Immature natural killer cell (primary cell): ENCODE measurements around the gene SLC6A7. TPM values are rescaled to one million over a fixed set of nuclear protein-coding genes. Genes with fewer than 3 reads are reported as not detected.

Source experiments
- DNase-seq, 3 donors: peaks; one replicate each; pipeline ENCODE4 v3.0.0; 2022; ENCODE audit warnings: mixed read lengths in 1 of 3
- H3K27ac Mint-ChIP-seq, 6 donors: one replicate each; pipeline ENCODE4 v1.8.0; 2020; ENCODE audit warnings: mixed read lengths in 6 of 6, mild to moderate bottlenecking in 5 of 6, inconsistent platforms in 4 of 6, moderate library complexity in 3 of 6
- H3K27me3 Mint-ChIP-seq, 3 donors: one replicate each; pipeline ENCODE4 v1.8.0; 2020 to 2021; ENCODE audit warnings: low read depth in 3 of 3, mild to moderate bottlenecking in 3 of 3, mixed read lengths in 3 of 3, moderate library complexity in 3 of 3, inconsistent platforms in 1 of 3
- H3K36me3 Mint-ChIP-seq, 3 donors: one replicate each; pipeline ENCODE4 v1.8.0; 2020; ENCODE audit warnings: mixed read lengths in 3 of 3, inconsistent platforms in 2 of 3, mild to moderate bottlenecking in 2 of 3
- H3K4me1 Mint-ChIP-seq, 2 donors: one replicate each; pipeline ENCODE4 v1.8.0; 2020; ENCODE audit warnings: inconsistent platforms in 2 of 2, mild to moderate bottlenecking in 2 of 2, mixed read lengths in 2 of 2, moderate library complexity in 1 of 2
- H3K4me3 Mint-ChIP-seq, 5 donors: one replicate each; pipeline ENCODE4 v1.8.0; 2020; ENCODE audit warnings: mild to moderate bottlenecking in 5 of 5, mixed read lengths in 5 of 5, inconsistent platforms in 3 of 5, moderate library complexity in 3 of 5
- H3K9me3 Mint-ChIP-seq, 6 donors: one replicate each; pipeline ENCODE4 v1.8.0; 2020; ENCODE audit warnings: mild to moderate bottlenecking in 6 of 6, mixed read lengths in 6 of 6, inconsistent platforms in 4 of 6, moderate library complexity in 3 of 6
- polyA plus RNA-seq, 3 donors: library from polyadenylated mRNA; unstranded; fragments of 300-500 nt; fragmentation: Illumina TruSeq; gene quantifications; one replicate each; pipeline ENCODE4 v1.2.3, GENCODE V29; 2021

Gene SLC6A7
- polyA plus RNA-seq, 3 donors from 2014 or later, result not detected

- Mint-ChIP-seq H3K27me3 (peaks cover 0 to 8% (median 0%) of the 10 kb centered on the region in 3 donors), H3K27ac (no peak overlapping the region), H3K4me3 (no peak overlapping the region), H3K36me3 (no peaks in the 10 kb centered on the region), H3K4me1 (no peaks in the 10 kb centered on the region), H3K9me3 (no peaks in the 10 kb centered on the region)
- no peak for DNase-seq
These were observed 7.9 kb upstream of the SLC6A7 start for GRCh38 chr5:150181766-150182545.

GRCh38 chr5:150182774-150183173 lies 7.1 kb upstream of the SLC6A7 start:
- Mint-ChIP-seq H3K9me3 (no peaks in the 10 kb centered on the region), H3K4me1 (no peaks in the 10 kb centered on the region), H3K27ac (no peak overlapping the region), H3K4me3 (no peak overlapping the region), H3K27me3 (peaks cover 0 to 8% (median 0%) of the 10 kb centered on the region in 3 donors), H3K36me3 (no peaks in the 10 kb centered on the region)
- DNase-seq, result no peak

- H3K9me3 Mint-ChIP-seq, result no peaks in the 10 kb centered on the region
- no peak overlapping the region for H3K4me3 Mint-ChIP-seq
- no peak overlapping the region for H3K27ac Mint-ChIP-seq
These were observed 6.4 kb upstream of the SLC6A7 start for GRCh38 chr5:150183436-150183835.

DNA sequence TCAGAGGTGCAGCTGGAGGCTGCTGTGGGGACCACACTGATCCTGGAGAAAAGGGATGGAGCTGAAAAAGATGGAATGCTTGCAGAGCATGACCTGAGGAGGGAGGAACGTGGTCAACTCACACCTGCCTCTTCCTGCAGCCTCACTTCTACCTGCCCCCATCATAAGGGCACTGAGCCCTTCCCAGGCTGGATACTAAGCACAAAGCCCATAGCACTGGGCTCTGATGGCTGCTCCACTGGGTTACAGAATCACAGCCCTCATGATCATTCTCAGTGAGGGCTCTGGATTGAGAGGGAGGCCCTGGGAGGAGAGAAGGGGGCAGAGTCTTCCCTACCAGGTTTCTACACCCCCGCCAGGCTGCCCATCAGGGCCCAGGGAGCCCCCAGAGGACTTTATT lies 5.9 kb upstream of the SLC6A7 start:
- no peaks in the 10 kb centered on the region for H3K4me1 Mint-ChIP-seq
- no peak overlapping the region for H3K4me3 Mint-ChIP-seq
- no peaks in the 10 kb centered on the region for H3K36me3 Mint-ChIP-seq
- no peaks in the 10 kb centered on the region for H3K9me3 Mint-ChIP-seq
- no peak overlapping the region for H3K27ac Mint-ChIP-seq
- peaks cover 0 to 8% (median 3%) of the 10 kb centered on the region in 3 donors for H3K27me3 Mint-ChIP-seq
- no peak for DNase-seq

More at GRCh38 chr5:150183436-150183835, 6.4 kb upstream of the SLC6A7 start:
- Mint-ChIP-seq H3K4me1 (no peaks in the 10 kb centered on the region), H3K36me3 (no peaks in the 10 kb centered on the region), H3K27me3 (peaks cover 0 to 8% (median 0%) of the 10 kb centered on the region in 3 donors)
- no peak for DNase-seq

GRCh38 chr5:150184990-150185912 lies 4.6 kb upstream of the SLC6A7 start:
- Mint-ChIP-seq H3K36me3 (no peaks in the 10 kb centered on the region), H3K27ac (no peak overlapping the region), H3K4me1 (no peaks in the 10 kb centered on the region), H3K9me3 (no peaks in the 10 kb centered on the region), H3K4me3 (no peak overlapping the region), H3K27me3 (peaks cover 0 to 13% (median 7%) of the 10 kb centered on the region in 3 donors)
- no peak for DNase-seq

- H3K9me3 Mint-ChIP-seq, result no peaks in the 10 kb centered on the region
- H3K4me3 Mint-ChIP-seq, result no peak overlapping the region
- no peak overlapping the region for H3K27ac Mint-ChIP-seq
- peaks cover 4 to 15% (median 7%) of the 10 kb centered on the region in 3 donors for H3K27me3 Mint-ChIP-seq
- no peak for DNase-seq
- no peaks in the 10 kb centered on the region for H3K36me3 Mint-ChIP-seq
- no peaks in the 10 kb centered on the region for H3K4me1 Mint-ChIP-seq
These were observed 3.7 kb upstream of the SLC6A7 start for GRCh38 chr5:150186137-150186536.

- Mint-ChIP-seq H3K27me3 (peaks cover 6 to 20% (median 13%) of the 10 kb centered on the region in 3 donors), H3K27ac (no peak overlapping the region)
- no peak for DNase-seq
These were observed 3.0 kb upstream of the SLC6A7 start for GRCh38 chr5:150186897-150187296.

DNA sequence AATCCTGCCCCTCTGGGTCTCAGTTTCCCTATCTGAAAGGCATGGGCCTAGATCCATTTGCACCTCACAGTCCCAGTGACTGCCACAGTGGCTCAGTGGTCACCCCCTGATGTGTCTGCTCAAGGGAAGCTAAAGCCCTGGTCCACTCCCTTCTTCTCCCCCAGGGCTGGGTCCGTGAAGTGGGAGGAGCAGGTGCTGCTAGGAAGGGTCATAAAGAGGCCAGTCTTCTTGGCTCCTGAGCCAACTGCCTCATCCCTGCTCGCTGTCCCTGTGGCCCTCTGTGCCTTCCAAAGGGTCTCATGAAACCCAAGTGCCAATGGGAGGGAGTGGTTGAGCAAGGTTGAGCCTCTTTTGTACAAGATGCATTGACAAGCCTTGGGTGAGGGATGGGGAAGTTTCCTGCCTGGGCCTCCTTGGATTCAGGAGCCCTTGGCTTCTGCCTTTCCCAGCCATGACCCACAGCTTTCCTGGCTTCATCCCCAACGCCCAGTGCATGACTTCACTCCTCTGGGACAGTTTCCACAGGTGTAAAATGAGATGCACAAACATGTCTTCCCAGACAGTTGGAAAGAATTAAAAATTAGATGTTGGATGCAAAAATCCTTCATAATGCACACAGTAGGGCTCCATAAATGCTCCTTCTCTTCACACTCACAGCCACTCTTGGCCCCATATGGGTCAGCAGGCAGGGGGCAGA lies 1.6 kb upstream of the SLC6A7 start:
- H3K4me1 Mint-ChIP-seq, result no peaks in the 10 kb centered on the region
- H3K27ac Mint-ChIP-seq, result no peak overlapping the region
- no peak for DNase-seq
- H3K4me3 Mint-ChIP-seq, result no peak overlapping the region
- H3K36me3 Mint-ChIP-seq, result no peaks in the 10 kb centered on the region
- peaks cover 6 to 18% (median 14%) of the 10 kb centered on the region in 3 donors for H3K27me3 Mint-ChIP-seq
- no peaks in the 10 kb centered on the region for H3K9me3 Mint-ChIP-seq

More at GRCh38 chr5:150186897-150187296, 3.0 kb upstream of the SLC6A7 start:
- H3K36me3 Mint-ChIP-seq, result no peaks in the 10 kb centered on the region
- no peaks in the 10 kb centered on the region for H3K4me1 Mint-ChIP-seq
- no peak overlapping the region for H3K4me3 Mint-ChIP-seq
- no peaks in the 10 kb centered on the region for H3K9me3 Mint-ChIP-seq

- Mint-ChIP-seq H3K27ac (no peak overlapping the region), H3K27me3 (peaks cover 6 to 18% (median 17%) of the 10 kb centered on the region in 3 donors), H3K4me1 (no peaks in the 10 kb centered on the region), H3K9me3 (no peaks in the 10 kb centered on the region), H3K4me3 (no peak overlapping the region), H3K36me3 (no peaks in the 10 kb centered on the region)
- no peak for DNase-seq
These were observed 536 bp upstream of the SLC6A7 start for GRCh38 chr5:150189326-150189725.

DNA sequence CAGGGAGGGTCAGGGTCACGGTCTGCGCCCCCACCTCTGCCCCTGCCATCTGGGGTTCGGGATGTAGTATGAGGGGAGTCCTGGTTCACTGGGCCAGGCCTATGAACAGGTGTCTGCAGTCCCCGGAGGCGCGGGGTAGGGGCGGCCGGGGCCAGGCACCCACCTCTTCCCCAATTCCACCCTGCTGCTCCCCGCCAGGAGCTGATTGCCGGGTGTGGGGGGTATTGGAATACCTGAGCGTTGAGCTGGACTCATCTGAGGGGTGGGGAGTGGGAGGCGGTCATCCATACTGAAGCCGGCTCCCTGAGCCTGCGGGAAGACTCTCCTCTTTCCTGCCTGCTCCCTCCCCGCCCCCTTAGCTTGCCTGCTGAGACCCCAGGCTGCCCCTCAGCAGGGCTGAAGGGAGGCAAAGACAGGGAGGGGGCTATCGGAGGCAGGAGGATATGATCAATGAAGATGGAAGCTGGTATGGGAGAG lies 679 bp downstream of the SLC6A7 start:
- Mint-ChIP-seq H3K4me1 (no peaks in the 10 kb centered on the region), H3K36me3 (no peaks in the 10 kb centered on the region), H3K9me3 (no peaks in the 10 kb centered on the region), H3K27me3 (peaks cover 6 to 17% (median 17%) of the 10 kb centered on the region in 3 donors), H3K4me3 (no peak overlapping the region), H3K27ac (no peak overlapping the region)
- no peak for DNase-seq

- H3K9me3 Mint-ChIP-seq, result no peaks in the 10 kb centered on the region
These were observed 1.1 kb downstream of the SLC6A7 start for GRCh38 chr5:150190987-150191386.

DNA sequence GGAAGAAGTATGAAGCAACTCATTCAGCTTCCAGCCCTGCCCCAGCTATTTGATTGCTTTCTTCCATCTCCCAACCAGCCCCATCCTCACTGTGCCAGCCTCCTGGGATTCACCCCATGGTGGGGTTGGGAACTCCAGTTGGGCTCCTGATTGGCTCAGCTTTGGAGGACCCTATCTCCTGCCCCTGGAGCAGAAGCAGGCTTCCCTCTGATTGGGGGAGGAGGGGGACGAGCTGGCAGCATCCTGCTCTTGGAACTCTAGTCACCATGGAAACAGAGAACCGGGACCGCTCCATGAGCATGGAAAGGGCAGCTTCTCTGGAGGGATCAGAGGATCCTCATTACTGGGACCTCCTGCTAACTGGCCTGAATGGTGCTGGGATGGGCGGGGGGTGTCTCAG lies 2.6 kb downstream of the SLC6A7 start:
- no peak overlapping the region for H3K27ac Mint-ChIP-seq
- no peak for DNase-seq
- H3K4me1 Mint-ChIP-seq, result no peaks in the 10 kb centered on the region
- H3K36me3 Mint-ChIP-seq, result no peaks in the 10 kb centered on the region
- peaks cover 7 to 17% (median 14%) of the 10 kb centered on the region in 3 donors for H3K27me3 Mint-ChIP-seq
- no peaks in the 10 kb centered on the region for H3K9me3 Mint-ChIP-seq
- no peak overlapping the region for H3K4me3 Mint-ChIP-seq

More at GRCh38 chr5:150190987-150191386, 1.1 kb downstream of the SLC6A7 start:
- no peaks in the 10 kb centered on the region for H3K4me1 Mint-ChIP-seq
- H3K27ac Mint-ChIP-seq, result no peak overlapping the region
- H3K36me3 Mint-ChIP-seq, result no peaks in the 10 kb centered on the region
- no peak overlapping the region for H3K4me3 Mint-ChIP-seq
- DNase-seq, result no peak
- H3K27me3 Mint-ChIP-seq, result peaks cover 7 to 17% (median 17%) of the 10 kb centered on the region in 3 donors

DNA sequence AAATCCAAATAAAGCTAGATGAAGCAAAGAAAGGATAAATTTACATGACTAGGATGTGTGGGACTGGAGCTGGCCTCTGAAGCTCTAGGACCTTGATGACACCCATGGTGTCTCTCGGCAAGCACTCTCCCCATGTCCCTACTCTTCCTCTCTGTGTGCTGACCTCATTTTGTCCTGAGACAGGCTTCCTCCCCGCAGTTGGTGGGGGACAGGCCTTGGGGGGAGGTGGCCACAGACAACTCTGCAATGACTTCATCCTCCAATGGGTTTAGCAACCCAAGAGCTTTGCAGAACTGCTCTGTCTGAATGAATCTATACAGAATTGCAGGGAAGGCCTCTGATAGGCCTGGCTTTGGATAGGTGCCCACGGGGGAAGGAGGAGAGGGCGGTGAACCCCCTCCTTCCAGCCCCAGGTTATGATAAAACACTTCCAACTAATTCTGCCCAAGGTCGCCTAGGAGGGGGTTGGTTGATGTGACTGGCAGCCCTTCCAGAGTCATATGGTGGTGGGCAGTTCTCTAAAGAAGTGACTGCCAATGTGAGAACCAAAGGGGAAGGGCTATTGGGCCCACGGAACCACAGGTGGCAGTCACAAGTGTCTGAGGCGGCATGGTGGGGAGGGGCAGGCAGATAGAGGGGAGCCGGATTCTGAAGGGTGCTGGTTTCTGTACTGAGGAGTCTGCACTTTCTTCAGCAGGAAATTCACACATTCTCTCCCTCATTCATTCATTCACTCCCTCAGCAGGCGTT lies 6.0 kb downstream of the SLC6A7 start:
- H3K4me3 Mint-ChIP-seq, result no peak overlapping the region

More for the DNA sequence above, 6.0 kb downstream of the SLC6A7 start:
- peaks cover 0 to 4% (median 0%) of the 10 kb centered on the region in 3 donors for H3K36me3 Mint-ChIP-seq
- no peaks in the 10 kb centered on the region for H3K9me3 Mint-ChIP-seq
- H3K27ac Mint-ChIP-seq, result no peak overlapping the region
- peaks cover 6 to 22% (median 11%) of the 10 kb centered on the region in 3 donors for H3K27me3 Mint-ChIP-seq
- H3K4me1 Mint-ChIP-seq, result no peaks in the 10 kb centered on the region
- DNase-seq, result no peak
